HEK293 (cell line): ENCODE data around the gene FGF19.

Source experiments
- ZBTB7A ChIP-seq: fragments of 450-650 bp; formaldehyde crosslinking; IDR thresholded peaks from 2 replicates; pipeline ENCODE4 v1.5.1; 2016; ENCODE audit warnings: low read depth, missing biosample characterization, missing genetic modification characterization
- ZNF24 ChIP-seq: fragments of 450-650 bp; formaldehyde crosslinking; IDR thresholded peaks from 2 replicates; pipeline ENCODE4 v1.5.1; 2016; ENCODE audit warnings: missing biosample characterization, missing genetic modification characterization
- ZNF324 ChIP-seq: fragments of 450-650 bp; formaldehyde crosslinking; IDR thresholded peaks from 2 replicates; pipeline ENCODE4 v1.5.1; 2016; ENCODE audit warnings: missing biosample characterization, missing genetic modification characterization
- ZNF549 ChIP-seq: fragments of 450-650 bp; IDR thresholded peaks from 2 replicates; pipeline ENCODE4 v1.5.1; 2018; ENCODE audit warnings: missing biosample characterization, missing genetic modification characterization, mild to moderate bottlenecking, inconsistent platforms, moderate library complexity
- ZNF654 ChIP-seq: fragments of 450-650 bp; formaldehyde crosslinking; IDR thresholded peaks from 2 replicates; pipeline ENCODE4 v1.5.1; 2016; ENCODE audit warnings: low read depth, missing biosample characterization, missing genetic modification characterization
- ZNF837 ChIP-seq: fragments of 450-650 bp; formaldehyde crosslinking; IDR thresholded peaks from 2 replicates; pipeline ENCODE4 v1.5.1; 2016; ENCODE audit warnings: missing biosample characterization, missing genetic modification characterization
- ZSCAN30 ChIP-seq: fragments of 450-650 bp; IDR thresholded peaks from 2 replicates; pipeline ENCODE4 v1.5.1; 2018; ENCODE audit warnings: missing biosample characterization, mild to moderate bottlenecking, missing genetic modification characterization, moderate library complexity
- TF ChIP-seq, protein P1 (sequence below): fragments of 450-650 bp; formaldehyde crosslinking; IDR thresholded peaks from 2 replicates; pipeline ENCODE4 v1.5.1; 2016; ENCODE audit warnings: missing biosample characterization, missing genetic modification characterization
- TF ChIP-seq, protein P2 (sequence below): fragments of 450-650 bp; formaldehyde crosslinking; IDR thresholded peaks from 2 replicates; pipeline ENCODE4 v1.5.1; 2016; ENCODE audit warnings: missing biosample characterization, missing genetic modification characterization
- TF ChIP-seq, protein P3 (sequence below): fragments of 450-650 bp; formaldehyde crosslinking; IDR thresholded peaks from 2 replicates; pipeline ENCODE4 v1.5.1; 2016; ENCODE audit warnings: missing biosample characterization, missing genetic modification characterization
- TF ChIP-seq, protein P4 (sequence below): fragments of 450-650 bp; formaldehyde crosslinking; IDR thresholded peaks from 2 replicates; pipeline ENCODE4 v1.5.1; 2016; ENCODE audit warnings: missing biosample characterization, missing genetic modification characterization

DNA sequence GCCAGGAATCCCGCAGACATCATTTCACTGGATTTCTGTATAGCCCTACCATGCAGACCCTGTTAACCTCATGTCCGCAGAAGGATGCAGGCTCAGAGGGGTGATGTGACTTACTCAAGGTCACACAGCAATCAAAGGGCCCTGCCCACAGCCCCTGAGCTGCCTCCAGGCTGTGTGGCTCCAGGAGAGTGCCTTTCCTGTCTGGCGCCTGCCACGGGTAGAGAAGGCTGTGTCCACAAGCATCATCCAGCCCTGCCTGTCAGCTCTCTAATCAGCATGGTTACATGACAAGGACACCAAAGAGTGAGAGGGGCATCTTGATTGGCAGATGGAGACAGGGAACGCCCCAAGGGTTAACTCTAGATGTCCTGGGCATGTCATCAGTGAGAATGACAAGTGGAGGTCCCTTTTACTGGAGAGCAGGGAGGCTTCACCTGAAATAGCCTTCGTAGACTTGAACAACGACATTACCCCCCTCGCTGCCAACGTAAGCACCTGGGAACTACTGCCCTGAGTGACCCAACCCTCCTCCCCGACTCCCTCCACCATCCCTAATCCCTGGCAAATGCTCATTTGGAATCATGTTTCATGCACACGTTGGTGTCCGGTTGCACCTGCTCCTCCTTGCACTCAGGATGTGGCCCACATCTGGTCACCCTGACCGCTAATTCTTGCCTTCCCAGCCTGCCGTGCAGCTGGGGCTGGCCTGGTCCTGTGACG, 6.9 kb downstream of the FGF19 start:
- TF ChIP-seq ZNF837 (tag by site-specific recombination): no peak
- TF ChIP-seq ZNF549 (tag by site-specific recombination): no peak
- TF ChIP-seq, protein P1, sequence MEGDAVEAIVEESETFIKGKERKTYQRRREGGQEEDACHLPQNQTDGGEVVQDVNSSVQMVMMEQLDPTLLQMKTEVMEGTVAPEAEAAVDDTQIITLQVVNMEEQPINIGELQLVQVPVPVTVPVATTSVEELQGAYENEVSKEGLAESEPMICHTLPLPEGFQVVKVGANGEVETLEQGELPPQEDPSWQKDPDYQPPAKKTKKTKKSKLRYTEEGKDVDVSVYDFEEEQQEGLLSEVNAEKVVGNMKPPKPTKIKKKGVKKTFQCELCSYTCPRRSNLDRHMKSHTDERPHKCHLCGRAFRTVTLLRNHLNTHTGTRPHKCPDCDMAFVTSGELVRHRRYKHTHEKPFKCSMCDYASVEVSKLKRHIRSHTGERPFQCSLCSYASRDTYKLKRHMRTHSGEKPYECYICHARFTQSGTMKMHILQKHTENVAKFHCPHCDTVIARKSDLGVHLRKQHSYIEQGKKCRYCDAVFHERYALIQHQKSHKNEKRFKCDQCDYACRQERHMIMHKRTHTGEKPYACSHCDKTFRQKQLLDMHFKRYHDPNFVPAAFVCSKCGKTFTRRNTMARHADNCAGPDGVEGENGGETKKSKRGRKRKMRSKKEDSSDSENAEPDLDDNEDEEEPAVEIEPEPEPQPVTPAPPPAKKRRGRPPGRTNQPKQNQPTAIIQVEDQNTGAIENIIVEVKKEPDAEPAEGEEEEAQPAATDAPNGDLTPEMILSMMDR (tag by site-specific recombination): no peak
- TF ChIP-seq ZBTB7A (tag by site-specific recombination): no peak
- TF ChIP-seq, protein P2, sequence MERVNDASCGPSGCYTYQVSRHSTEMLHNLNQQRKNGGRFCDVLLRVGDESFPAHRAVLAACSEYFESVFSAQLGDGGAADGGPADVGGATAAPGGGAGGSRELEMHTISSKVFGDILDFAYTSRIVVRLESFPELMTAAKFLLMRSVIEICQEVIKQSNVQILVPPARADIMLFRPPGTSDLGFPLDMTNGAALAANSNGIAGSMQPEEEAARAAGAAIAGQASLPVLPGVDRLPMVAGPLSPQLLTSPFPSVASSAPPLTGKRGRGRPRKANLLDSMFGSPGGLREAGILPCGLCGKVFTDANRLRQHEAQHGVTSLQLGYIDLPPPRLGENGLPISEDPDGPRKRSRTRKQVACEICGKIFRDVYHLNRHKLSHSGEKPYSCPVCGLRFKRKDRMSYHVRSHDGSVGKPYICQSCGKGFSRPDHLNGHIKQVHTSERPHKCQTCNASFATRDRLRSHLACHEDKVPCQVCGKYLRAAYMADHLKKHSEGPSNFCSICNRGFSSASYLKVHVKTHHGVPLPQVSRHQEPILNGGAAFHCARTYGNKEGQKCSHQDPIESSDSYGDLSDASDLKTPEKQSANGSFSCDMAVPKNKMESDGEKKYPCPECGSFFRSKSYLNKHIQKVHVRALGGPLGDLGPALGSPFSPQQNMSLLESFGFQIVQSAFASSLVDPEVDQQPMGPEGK (tag by site-specific recombination): no peak
- TF ChIP-seq ZNF324: no peak
- TF ChIP-seq ZNF654 (tag by site-specific recombination): no peak
- TF ChIP-seq, protein P3, sequence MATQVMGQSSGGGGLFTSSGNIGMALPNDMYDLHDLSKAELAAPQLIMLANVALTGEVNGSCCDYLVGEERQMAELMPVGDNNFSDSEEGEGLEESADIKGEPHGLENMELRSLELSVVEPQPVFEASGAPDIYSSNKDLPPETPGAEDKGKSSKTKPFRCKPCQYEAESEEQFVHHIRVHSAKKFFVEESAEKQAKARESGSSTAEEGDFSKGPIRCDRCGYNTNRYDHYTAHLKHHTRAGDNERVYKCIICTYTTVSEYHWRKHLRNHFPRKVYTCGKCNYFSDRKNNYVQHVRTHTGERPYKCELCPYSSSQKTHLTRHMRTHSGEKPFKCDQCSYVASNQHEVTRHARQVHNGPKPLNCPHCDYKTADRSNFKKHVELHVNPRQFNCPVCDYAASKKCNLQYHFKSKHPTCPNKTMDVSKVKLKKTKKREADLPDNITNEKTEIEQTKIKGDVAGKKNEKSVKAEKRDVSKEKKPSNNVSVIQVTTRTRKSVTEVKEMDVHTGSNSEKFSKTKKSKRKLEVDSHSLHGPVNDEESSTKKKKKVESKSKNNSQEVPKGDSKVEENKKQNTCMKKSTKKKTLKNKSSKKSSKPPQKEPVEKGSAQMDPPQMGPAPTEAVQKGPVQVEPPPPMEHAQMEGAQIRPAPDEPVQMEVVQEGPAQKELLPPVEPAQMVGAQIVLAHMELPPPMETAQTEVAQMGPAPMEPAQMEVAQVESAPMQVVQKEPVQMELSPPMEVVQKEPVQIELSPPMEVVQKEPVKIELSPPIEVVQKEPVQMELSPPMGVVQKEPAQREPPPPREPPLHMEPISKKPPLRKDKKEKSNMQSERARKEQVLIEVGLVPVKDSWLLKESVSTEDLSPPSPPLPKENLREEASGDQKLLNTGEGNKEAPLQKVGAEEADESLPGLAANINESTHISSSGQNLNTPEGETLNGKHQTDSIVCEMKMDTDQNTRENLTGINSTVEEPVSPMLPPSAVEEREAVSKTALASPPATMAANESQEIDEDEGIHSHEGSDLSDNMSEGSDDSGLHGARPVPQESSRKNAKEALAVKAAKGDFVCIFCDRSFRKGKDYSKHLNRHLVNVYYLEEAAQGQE (tag by site-specific recombination): no peak
- TF ChIP-seq ZSCAN30 (tag by site-specific recombination): no peak
- no peak for TF ChIP-seq ZNF24 (tag by site-specific recombination)
- TF ChIP-seq, protein P4, sequence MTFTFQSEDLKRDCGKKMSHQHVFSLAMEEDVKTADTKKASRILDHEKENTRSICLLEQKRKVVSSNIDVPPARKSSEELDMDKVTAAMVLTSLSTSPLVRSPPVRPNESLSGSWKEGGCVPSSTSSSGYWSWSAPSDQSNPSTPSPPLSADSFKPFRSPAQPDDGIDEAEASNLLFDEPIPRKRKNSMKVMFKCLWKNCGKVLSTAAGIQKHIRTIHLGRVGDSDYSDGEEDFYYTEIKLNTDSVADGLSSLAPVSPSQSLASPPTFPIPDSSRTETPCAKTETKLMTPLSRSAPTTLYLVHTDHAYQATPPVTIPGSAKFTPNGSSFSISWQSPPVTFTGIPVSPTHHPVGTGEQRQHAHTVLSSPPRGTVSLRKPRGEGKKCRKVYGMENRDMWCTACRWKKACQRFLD (tag by site-specific recombination): no peak
